Peyer's patch (tissue), 4 donors: ENCODE measurements around the gene GNL2.
"Not testable (repeated sequence)": the region's sequence is repeated elsewhere in the genome, so short reads cannot be mapped to it uniquely, and the experiment has no call there.

Experiments used
- POLR2A ChIP-seq, 2 donors: fragments of 450-650 bp; IDR thresholded peaks; one replicate each; pipeline ENCODE4 v1.5.1; 2017; ENCODE audit warnings: antibody characterized with exemption in 2 of 2, mild to moderate bottlenecking in 2 of 2, moderate library complexity in 2 of 2
- TF ChIP-seq, protein P1 (sequence below), 6 experiments: fragments of 450-650 bp in 4 of 6; fragments of 200-600 bp in 2 of 6; sonication (generic) in 1 of 6; IDR thresholded peaks; one replicate each; pipeline ENCODE4 v1.5.1; 2017 to 2019; ENCODE audit warnings: antibody characterized with exemption in 6 of 6, mild to moderate bottlenecking in 3 of 6, moderate library complexity in 1 of 6

DNA sequence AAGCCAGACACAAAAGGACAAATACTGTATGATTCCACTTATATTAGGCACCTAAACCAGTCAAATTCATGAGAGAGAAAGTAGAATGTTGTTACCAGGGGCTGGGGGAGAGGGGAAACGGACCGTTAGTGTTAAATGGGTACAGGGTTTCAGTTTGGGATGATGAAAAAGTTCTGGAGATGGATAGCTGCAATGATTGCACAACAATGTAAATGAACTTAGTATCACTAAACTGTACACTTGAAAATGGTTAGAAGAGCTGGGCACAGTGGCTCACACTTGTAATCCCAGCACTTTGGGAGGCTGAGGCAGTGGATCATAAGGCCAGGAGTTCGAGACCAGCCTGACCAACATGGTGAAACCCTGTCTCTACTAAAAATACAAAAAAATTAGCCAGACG is 11.2 kb downstream of the GNL2 start:
- TF ChIP-seq POLR2A (IDR thresholded peaks at IDR 0.05) = not testable (repeated sequence)
- TF ChIP-seq, protein P1, sequence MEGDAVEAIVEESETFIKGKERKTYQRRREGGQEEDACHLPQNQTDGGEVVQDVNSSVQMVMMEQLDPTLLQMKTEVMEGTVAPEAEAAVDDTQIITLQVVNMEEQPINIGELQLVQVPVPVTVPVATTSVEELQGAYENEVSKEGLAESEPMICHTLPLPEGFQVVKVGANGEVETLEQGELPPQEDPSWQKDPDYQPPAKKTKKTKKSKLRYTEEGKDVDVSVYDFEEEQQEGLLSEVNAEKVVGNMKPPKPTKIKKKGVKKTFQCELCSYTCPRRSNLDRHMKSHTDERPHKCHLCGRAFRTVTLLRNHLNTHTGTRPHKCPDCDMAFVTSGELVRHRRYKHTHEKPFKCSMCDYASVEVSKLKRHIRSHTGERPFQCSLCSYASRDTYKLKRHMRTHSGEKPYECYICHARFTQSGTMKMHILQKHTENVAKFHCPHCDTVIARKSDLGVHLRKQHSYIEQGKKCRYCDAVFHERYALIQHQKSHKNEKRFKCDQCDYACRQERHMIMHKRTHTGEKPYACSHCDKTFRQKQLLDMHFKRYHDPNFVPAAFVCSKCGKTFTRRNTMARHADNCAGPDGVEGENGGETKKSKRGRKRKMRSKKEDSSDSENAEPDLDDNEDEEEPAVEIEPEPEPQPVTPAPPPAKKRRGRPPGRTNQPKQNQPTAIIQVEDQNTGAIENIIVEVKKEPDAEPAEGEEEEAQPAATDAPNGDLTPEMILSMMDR (IDR thresholded peaks at IDR 0.05) = not testable (repeated sequence)
